HepG2 (cell line): ENCODE results near the gene PITHD1. TPM values are rescaled to one million over a fixed set of nuclear protein-coding genes. Genes with fewer than 3 reads are reported as not detected.

Experiments
- AGO1 ChIP-seq: fragments of 200-400 bp; formaldehyde crosslinking; IDR thresholded peaks from 2 replicates; pipeline ENCODE4 v1.6.1; 2017; ENCODE audit warnings: mild to moderate bottlenecking, low read depth, low read length, moderate library complexity; ENCODE audit not compliant: poor library complexity, severe bottlenecking
- CC2D1A ChIP-seq: sonication (generic); formaldehyde crosslinking; IDR thresholded peaks from 2 replicates; pipeline ENCODE4 v1.8.1; 2023; ENCODE audit warnings: mild to moderate bottlenecking, missing genetic modification reagents
- CEBPZ ChIP-seq: IDR thresholded peaks from 2 replicates; pipeline ENCODE4 v1.6.1; 2012; ENCODE audit warnings: low read length, improper control_type of control experiment
- CENPT ChIP-seq: sonication (generic); formaldehyde crosslinking; IDR thresholded peaks from 2 replicates; pipeline ENCODE4 v1.8.0; 2022; ENCODE audit warnings: low read depth, mild to moderate bottlenecking, moderate library complexity, missing genetic modification reagents
- JUNB ChIP-seq: sonication (generic); formaldehyde crosslinking; IDR thresholded peaks from 2 replicates; pipeline ENCODE4 v1.8.0; 2022; ENCODE audit warnings: missing genetic modification reagents, mild to moderate bottlenecking, borderline replicate concordance
- MAFG ChIP-seq: sonication (generic); formaldehyde crosslinking; IDR thresholded peaks from 2 replicates; pipeline ENCODE4 v1.5.1; 2020; ENCODE audit warnings: mild to moderate bottlenecking, missing genetic modification reagents
- NFIB ChIP-seq: sonication (generic); formaldehyde crosslinking; IDR thresholded peaks from 2 replicates; pipeline ENCODE4 v1.9.0; 2021; ENCODE audit warnings: missing genetic modification reagents, mild to moderate bottlenecking, borderline replicate concordance
- PCBP2 ChIP-seq: fragments of 200-400 bp; formaldehyde crosslinking; optimal IDR thresholded peaks from 2 replicates; pipeline ENCODE3; 2018; ENCODE audit warnings: low read length, low read depth; ENCODE audit not compliant: poor library complexity, severe bottlenecking
- PITX1 ChIP-seq: sonication (generic); formaldehyde crosslinking; IDR thresholded peaks from 2 replicates; pipeline ENCODE4 v1.5.1; 2020; ENCODE audit warnings: mild to moderate bottlenecking, missing genetic modification reagents
- ZBTB7B ChIP-seq: sonication (generic); formaldehyde crosslinking; IDR thresholded peaks from 2 replicates; pipeline ENCODE4 v1.4.0; 2020; ENCODE audit warnings: missing genetic modification reagents
- ZEB1 ChIP-seq: IDR thresholded peaks from 2 replicates; pipeline ENCODE4 v1.6.1; 2012; ENCODE audit warnings: mild to moderate bottlenecking, low read depth, inconsistent platforms; ENCODE audit not compliant: insufficient replicate concordance
- ZNF253 ChIP-seq: sonication (generic); formaldehyde crosslinking; IDR thresholded peaks from 2 replicates; pipeline ENCODE4 v1.8.0; 2022; ENCODE audit warnings: mild to moderate bottlenecking, missing genetic modification reagents, borderline replicate concordance
- ZNF558 ChIP-seq: sonication (generic); formaldehyde crosslinking; IDR thresholded peaks from 2 replicates; pipeline ENCODE4 v1.9.0; 2022; ENCODE audit warnings: mild to moderate bottlenecking, missing genetic modification reagents, borderline replicate concordance
- ZNF615 ChIP-seq: sonication (generic); formaldehyde crosslinking; IDR thresholded peaks from 2 replicates; pipeline ENCODE4 v1.5.0; 2020; ENCODE audit warnings: mild to moderate bottlenecking, missing genetic modification reagents, borderline replicate concordance
- ZNF737 ChIP-seq: sonication (generic); formaldehyde crosslinking; IDR thresholded peaks from 2 replicates; pipeline ENCODE4 v1.5.0; 2020; ENCODE audit warnings: missing genetic modification reagents, mild to moderate bottlenecking, borderline replicate concordance
- polyA plus RNA-seq, 8 experiments: library from polyadenylated mRNA; depleted of rRNA in 3 of 8; stranded (reverse) in 7 of 8; unstranded in 1 of 8; fragments of >200 nt; fragmentation: Illumina TruSeq in 4 of 8; extraction: Trizol in 4 of 8; gene quantifications; 2 replicates each; pipeline versions ENCODE4 v1.2.1 to v1.2.3, GENCODE V29; 2011 to 2016; ENCODE audit warnings: low read depth in 4 of 8, missing spikeins in 1 of 8, mixed read lengths in 1 of 8; ENCODE audit not compliant: insufficient read depth in 1 of 8
- total RNA-seq, 5 experiments: library from RNA; depleted of rRNA; stranded (reverse); fragments of >200 nt; fragmentation: Illumina TruSeq; extraction: Trizol; gene quantifications; 2 replicates each; pipeline ENCODE4 v1.2.3, GENCODE V29; 2016; ENCODE audit warnings: low read depth in 1 of 5
- TF ChIP-seq, protein P1 (sequence below): sonication (generic); formaldehyde crosslinking; IDR thresholded peaks from 2 replicates; pipeline ENCODE4 v1.5.0; 2020; ENCODE audit warnings: mild to moderate bottlenecking, missing genetic modification reagents
- TF ChIP-seq, protein P2 (sequence below): sonication (generic); formaldehyde crosslinking; IDR thresholded peaks from 2 replicates; pipeline ENCODE4 v1.5.0; 2020; ENCODE audit warnings: missing genetic modification reagents, mild to moderate bottlenecking, borderline replicate concordance
- TF ChIP-seq, protein P3 (sequence below): sonication (generic); formaldehyde crosslinking; IDR thresholded peaks from 2 replicates; pipeline ENCODE4 v1.4.0; 2020; ENCODE audit warnings: missing genetic modification reagents

PITHD1 gene
- total and polyA plus RNA-seq, 2 of the 13 experiments (the other 11 are each of a cell fraction or from before 2014, with no cell fraction given), result 28.0 to 37.3 TPM

- TF ChIP-seq, protein P1, sequence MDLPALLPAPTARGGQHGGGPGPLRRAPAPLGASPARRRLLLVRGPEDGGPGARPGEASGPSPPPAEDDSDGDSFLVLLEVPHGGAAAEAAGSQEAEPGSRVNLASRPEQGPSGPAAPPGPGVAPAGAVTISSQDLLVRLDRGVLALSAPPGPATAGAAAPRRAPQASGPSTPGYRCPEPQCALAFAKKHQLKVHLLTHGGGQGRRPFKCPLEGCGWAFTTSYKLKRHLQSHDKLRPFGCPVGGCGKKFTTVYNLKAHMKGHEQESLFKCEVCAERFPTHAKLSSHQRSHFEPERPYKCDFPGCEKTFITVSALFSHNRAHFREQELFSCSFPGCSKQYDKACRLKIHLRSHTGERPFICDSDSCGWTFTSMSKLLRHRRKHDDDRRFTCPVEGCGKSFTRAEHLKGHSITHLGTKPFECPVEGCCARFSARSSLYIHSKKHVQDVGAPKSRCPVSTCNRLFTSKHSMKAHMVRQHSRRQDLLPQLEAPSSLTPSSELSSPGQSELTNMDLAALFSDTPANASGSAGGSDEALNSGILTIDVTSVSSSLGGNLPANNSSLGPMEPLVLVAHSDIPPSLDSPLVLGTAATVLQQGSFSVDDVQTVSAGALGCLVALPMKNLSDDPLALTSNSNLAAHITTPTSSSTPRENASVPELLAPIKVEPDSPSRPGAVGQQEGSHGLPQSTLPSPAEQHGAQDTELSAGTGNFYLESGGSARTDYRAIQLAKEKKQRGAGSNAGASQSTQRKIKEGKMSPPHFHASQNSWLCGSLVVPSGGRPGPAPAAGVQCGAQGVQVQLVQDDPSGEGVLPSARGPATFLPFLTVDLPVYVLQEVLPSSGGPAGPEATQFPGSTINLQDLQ (CRISPR knock-in tag), result no peak
- peak; percentile 47 for TF ChIP-seq AGO1
- TF ChIP-seq, protein P2, sequence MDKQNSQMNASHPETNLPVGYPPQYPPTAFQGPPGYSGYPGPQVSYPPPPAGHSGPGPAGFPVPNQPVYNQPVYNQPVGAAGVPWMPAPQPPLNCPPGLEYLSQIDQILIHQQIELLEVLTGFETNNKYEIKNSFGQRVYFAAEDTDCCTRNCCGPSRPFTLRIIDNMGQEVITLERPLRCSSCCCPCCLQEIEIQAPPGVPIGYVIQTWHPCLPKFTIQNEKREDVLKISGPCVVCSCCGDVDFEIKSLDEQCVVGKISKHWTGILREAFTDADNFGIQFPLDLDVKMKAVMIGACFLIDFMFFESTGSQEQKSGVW, result no peak
- peak; percentile 82; the same call in 1 of the 2 replicates for TF ChIP-seq ZBTB7B (CRISPR knock-in tag)
- no peak for TF ChIP-seq CENPT (CRISPR knock-in tag)
- TF ChIP-seq ZNF615 (CRISPR knock-in tag), result no peak
- no peak for TF ChIP-seq JUNB (CRISPR knock-in tag)
- TF ChIP-seq, protein P3, sequence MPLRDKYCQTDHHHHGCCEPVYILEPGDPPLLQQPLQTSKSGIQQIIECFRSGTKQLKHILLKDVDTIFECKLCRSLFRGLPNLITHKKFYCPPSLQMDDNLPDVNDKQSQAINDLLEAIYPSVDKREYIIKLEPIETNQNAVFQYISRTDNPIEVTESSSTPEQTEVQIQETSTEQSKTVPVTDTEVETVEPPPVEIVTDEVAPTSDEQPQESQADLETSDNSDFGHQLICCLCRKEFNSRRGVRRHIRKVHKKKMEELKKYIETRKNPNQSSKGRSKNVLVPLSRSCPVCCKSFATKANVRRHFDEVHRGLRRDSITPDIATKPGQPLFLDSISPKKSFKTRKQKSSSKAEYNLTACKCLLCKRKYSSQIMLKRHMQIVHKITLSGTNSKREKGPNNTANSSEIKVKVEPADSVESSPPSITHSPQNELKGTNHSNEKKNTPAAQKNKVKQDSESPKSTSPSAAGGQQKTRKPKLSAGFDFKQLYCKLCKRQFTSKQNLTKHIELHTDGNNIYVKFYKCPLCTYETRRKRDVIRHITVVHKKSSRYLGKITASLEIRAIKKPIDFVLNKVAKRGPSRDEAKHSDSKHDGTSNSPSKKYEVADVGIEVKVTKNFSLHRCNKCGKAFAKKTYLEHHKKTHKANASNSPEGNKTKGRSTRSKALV (CRISPR knock-in tag), result peak; percentile 74
- TF ChIP-seq PCBP2, result no peak
- 0 out of 2 replicates have a peak, but pooled peaks have one; percentile 32 for TF ChIP-seq CC2D1A (CRISPR knock-in tag)
- no peak for TF ChIP-seq MAFG (CRISPR knock-in tag)
- TF ChIP-seq PITX1 (CRISPR knock-in tag), result no peak; the same call in 1 of the 2 replicates
- no peak for TF ChIP-seq CEBPZ
- TF ChIP-seq ZNF737 (CRISPR knock-in tag), result no peak
- TF ChIP-seq NFIB, result no peak
- TF ChIP-seq ZNF253 (CRISPR knock-in tag), result 0 out of 2 replicates have a peak, but pooled peaks have one; percentile 35
- TF ChIP-seq ZEB1, result no peak
- TF ChIP-seq ZNF558 (CRISPR knock-in tag), result 0 out of 2 replicates have a peak, but pooled peaks have one; percentile 42
Measured at GRCh38 chr1:23825076-23825761, 47.0 kb downstream of the PITHD1 start, which contains the start of gene HMGCL (continued).
